ENCODE results near the gene LCLAT1.
"Not testable (repeated sequence)": the region's sequence is repeated elsewhere in the genome, so short reads cannot be mapped to it uniquely, and the experiment has no call there.

Gene LCLAT1

DNA sequence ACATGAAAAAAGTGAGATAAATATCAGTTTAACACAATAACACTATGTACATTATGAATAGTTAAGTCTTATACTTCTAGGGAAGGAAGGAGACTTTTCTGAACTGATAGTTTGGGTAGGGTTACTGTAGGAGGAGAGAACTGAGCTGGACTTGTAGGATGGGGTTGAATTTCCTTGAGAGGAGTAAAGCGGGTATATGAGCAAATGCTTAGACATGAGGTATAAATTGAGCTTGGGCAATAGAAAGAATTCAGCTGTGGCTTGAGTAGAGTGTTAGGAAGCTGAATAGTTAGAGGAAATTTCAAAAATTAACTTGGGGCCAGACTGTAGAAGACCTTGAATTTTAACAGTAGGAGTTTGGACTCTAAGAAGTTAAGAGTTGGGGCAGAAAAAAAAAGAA is 45.1 kb downstream of the LCLAT1 start:
- no peak for DNase-seq

DNA sequence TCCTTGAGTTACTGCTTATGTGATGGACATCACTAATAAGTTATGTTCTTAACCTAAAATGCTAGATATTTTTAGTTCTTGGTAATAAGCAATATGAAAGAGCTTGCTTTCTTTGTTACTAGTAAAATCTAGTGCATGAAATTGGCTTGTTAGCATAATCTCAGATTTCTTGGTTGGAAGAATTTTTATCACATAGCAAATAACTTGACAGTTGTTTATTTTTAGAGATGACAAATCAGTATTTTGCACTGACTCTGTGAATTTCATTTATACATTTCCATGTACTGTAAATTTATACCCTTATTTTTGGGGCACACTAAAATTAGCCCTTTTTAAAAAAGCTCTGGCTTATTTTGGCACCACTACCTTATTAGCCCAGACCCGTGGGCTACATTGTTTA is 45.6 kb downstream of the LCLAT1 start:
- DNase-seq = no peak

DNA sequence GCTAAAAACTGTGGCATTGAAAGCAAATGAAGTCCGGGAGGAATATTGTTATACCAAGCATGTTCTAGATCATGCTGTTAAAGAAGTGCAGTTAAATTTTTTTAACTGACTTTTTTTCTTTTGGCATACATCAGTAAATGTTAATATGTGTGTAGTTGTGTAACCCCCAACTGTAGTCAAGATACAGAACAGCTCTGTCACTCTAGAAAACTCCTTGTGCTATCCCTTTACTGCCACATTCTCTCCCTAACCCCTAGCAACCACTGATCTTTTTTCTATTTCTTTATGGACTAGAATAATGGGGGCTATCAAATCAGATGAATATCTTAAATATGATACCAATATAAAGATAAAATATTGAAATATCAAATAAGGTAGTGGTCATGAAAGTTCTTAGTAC is 46.4 kb downstream of the LCLAT1 start:
- DNase-seq = no peak

DNA sequence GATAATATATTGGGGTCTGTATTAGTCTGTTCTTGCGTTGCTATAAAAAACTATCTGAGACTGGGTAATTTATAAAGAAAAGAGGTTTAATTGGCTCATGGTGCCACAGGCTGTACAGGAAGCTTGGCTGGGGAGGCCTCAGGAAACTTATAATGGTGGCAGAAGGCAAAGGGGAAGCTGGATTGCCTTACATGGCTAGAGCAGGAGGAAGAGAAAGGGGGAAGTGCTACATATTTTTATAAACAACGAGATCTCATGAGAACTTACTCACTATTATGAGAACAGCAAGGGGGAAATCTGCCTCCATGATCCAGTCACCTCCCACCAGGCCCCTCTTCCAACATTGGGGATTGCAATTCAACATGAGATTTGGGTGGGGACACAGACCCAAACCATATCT is 48.9 kb downstream of the LCLAT1 start:
- not testable (repeated sequence) for DNase-seq

DNA sequence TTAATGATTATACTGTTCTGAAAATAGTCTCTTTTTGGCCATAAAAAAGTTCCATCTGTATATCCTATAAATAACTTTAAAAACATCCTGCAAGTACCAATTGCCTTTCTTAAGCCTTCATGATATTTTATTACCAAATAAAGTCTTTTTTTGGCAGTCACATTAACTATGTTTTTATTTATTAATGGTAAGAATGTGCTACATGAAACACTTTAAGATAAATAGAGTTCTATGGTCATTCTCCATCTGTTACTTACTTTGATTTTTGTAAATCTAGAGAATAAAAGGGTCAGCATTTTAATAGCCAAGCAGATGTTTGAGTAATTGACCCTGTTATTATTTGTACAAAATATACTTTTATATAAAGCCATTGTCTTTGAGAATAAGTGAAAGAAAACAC is 52.6 kb downstream of the LCLAT1 start:
- DNase-seq = no peak

DNA sequence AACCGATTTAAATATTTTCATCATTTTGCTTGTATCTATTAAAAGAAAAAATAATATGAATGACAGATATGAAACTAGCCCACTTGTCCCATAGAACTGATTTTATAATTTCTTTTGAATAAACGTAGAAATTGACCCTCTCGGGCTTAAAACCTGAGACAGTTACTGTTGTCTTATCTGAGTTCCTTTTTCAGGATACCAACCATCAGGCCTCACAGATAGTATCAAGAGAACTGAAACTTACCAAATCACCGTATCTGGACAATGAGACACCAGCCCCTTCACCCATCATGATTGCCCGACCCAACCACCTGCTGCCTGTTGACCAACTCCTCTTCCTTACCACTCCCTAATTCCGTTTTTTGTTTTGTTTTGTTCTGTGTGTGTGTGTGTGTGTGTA is 53.7 kb downstream of the LCLAT1 start:
- no peak for DNase-seq

DNA sequence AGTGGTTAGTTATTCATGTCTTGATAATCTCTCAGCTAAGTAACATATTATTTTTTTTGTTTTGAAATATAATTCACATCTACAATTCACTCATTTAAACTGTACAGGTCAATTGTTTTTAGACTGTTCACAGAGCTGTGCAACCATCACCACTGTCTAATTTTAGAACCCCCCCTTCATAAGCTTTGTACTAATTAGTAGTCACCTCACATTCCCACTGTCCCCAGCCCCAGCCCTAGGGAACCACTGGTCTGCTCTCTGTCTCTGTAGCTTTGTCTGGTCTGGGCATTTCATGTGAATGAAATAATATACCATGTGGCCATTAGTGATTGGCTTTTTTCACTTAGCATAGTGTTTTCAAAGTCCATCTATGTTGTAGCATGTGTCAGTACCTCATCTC is 55.3 kb downstream of the LCLAT1 start:
- no peak for DNase-seq

DNA sequence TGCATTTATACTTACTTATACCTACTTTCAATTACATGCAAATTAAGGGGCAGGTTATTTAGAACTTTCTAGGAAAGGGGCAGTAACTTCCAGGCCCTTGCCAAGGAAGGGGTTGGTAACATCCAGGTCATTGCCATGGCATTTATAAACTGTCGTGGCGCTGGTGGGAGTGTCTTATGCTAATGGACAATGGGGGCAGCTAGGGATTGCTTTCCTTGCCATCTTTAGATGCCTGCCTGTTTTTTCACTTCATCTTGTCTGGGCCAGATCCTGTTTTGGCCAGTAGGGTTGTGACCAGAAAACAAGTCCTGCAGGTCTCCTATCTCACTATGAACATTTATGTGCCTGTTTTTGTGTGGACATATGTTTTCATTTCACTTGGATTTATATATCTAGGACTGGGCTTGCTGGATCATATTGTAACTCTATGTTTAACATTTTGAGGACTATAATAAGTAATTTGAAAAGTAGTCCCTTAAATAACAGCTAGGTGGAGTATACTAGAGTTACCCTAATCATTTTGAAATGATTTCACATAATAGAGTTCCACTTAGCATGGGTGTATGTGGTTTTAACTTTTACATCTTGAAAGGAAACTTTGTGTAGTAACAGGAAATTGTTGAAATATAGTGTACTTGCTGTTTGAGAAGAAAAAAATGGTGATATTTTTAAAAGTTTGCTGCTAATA is 56.1 kb downstream of the LCLAT1 start:
- no peak for DNase-seq

DNA sequence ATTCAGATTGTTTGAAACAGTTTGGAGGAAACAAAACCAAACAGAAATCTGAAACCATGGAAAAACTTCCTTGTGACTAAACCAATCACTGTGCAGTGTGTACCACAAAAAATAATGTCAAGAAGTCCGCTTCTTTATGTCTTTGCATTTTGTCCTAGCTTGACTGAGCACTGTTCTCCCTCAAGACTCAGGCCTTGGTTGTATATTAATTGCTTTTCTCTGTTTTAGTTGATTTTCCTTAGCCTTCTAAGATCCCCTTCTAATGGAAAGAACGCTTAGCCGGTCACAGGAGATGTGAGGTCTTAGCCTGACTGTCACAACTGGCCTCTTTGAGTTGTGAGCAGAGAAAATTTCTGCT is 56.6 kb downstream of the LCLAT1 start:
- DNase-seq = no peak

DNA sequence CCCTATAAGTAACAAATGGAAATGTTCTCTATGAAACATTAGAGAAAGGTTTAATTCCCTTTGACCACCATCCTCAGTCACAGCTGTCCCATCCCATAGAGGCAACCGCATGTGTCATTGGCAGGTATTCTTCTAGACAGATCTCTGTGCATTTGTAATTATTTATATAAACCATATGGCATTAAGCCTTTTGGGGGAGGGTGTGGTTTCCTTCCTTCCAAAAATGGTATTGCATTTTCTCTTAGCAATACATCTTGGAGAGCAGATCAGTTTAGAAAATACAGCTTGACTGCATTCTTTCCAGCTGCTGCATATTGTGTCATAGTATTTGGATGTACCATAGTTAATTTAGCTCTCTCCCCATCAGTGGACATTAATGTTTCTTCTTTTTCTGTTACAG is 57.7 kb downstream of the LCLAT1 start:
- no peak for DNase-seq

DNA sequence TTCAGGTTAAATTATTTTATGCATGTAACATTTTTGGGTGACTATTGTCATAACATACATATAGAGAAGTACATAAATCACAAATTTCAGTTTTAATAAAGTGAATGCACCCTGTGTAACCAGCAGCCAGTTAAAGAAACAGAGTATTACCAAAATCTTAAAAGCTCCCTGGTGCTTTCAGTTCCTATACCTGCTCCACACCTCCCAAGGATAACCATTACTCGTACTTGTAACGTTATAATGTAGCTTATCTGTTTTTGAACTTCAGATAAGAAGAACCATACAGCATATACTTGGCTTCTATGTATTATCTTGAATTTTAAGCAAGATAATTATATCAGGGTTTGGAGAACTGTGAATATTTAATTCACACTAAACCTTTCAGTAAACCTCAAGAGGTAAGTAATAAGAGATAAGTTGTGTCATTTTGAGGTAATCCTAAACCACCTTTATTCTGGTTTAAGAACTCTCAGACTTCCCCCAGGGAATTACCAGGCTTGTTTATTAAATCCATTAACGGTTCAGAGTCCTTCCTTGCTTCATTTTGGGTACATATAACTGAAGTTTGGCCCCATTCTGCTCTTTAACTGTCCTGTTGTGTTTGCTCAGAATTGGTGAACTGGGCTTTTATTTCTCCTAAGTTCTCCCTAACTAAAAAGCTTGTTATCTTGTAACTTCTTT is 58.6 kb downstream of the LCLAT1 start:
- no peak for DNase-seq

DNA sequence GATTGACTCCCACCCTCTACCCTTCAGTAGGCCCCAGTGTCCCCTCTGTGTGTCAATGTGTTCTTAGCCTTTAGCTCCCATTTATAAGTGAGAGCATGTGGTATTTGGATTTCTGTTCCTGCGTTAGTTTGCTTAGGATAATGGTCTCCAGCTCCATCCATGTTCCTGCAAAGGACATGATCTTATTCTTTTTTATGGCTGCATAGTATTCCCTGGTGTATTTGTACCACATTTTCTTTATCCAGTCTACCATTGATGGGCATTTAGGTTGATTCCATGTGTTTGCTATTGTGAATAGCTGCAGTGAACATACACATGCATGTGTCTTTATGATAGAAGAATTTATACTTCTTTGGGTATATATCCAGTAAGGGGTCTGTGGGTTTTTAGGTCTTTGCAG is 60.4 kb downstream of the LCLAT1 start:
- not testable (repeated sequence) for DNase-seq

DNA sequence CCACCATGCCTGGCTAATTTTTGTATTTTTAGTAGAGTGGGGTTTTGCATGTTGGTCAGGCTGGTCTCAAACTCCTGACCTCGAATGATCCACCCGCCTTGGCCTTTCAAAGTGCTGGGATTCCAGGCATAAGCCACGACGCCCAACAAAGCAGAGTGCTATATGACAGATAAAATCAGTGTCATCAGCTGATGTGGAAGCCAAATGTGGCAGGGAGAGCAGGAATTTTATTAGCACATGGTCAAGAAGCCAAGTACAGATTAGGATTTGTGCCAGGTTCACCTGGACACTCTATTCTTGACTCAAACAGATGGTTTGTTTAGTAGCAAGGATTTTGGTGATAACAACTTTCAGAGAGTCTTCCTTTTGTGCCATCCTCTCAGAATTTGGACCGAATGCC is 62.7 kb downstream of the LCLAT1 start:
- DNase-seq = no peak

DNA sequence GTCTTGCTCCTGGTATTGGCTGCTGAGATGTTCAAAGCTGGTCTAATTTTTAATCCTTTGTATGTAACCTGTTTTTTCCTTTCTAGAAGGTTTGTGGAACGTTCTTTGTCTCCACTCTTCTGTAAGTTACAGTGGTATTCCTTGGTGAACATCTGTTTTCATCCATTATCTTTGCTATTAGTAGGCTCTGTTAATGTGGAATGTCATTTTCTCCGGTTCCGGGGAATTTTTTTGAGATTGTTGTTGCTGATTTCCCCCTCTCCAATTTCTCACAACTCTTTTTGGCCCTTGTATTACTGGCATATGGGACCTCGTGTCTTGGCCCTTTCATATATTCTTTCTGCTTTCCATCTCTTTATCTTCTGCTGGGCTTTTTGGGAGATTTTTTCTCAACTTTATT is 63.4 kb downstream of the LCLAT1 start:
- DNase-seq = no peak

DNA sequence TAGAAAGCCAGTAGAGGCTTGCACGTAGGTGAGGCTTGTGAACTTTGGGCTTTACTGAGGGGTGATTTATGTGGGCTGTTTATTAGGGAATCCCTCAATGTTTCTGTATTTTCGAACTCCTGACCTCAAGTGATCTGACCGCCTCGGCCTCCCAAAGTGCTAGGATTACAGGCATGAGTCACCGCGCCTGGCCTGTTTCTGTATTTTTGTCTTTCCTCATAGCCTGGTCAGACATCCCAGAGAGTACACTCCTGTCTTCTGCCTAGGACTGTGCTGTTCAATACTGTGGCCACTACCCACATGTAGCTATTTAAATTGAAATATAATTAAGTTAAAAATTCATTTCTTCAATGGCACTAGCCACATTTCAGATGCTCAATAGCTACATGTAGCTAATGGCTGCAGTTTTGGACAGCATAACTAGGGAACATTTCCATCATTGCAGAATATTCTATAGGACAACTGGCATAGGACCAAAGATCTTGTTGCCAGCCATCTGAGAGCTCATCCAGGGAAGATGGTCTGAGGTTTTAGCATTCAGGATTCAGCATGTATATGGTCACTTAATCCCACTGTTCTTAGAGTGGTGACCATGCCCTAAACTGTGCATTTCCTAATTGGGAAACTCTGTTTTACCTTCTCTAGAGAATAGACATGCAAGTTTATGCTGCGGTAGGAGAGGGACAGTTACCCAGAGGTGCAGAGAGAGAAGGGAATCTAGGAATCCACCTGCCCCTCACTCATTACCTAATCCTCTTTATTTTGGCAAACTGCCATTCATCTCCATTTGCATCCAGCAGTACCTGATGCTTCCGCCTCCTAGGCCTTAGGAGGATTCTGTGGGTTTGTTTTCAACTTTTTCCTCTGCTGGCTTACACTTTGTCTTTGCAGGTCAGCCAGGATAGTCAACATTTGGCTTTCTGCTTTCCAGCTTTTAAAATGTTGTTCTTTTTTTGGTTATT is 64.4 kb downstream of the LCLAT1 start:
- DNase-seq = no peak

DNA sequence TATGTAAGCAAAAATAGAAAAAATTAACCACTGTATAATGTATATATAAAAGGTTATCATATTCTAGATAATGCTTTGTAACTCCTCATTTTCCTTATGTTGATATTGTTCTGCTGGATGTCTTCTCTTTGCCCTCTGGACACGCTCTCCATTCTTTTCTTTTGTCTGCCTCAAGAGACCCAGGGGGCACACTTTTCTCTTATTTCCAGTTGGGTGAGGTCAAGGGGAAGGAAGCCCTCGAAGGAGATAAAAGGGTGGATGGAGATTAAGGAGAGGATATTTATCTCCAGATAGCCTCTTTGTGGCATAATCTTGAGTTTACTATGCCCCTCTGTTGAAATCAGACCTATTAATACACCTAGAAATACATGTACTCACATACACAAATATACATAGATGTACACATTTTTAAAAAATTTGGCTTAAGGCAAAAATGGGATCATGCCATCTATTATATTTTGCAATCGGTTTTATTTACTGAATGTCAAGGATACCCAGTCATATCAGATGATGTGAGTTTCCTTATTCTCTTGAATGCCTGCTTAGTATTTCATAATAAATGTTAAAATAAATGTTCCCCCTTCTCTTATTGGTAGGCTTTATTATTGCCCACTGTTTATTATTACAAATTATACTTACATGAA is 65.3 kb downstream of the LCLAT1 start:
- DNase-seq = no peak

DNA sequence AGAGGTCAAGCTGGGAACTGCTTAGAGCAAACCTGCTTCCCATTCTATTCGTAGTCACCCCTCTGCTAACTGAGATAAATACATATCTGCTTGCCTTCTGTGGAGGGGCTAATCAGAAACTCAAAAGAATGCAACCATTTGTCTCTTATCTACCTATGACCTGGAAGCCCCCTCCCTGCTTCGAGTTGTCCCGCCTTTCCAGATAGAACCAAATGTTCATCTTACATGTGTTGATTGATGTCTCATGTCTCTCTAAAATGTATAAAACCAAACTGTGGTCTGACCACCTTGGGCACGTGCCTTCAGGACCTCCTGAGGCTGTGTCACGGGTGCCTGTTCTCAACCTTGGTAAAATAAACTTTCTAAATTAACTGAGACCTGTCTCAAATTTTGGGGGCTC is 66.6 kb downstream of the LCLAT1 start:
- not testable (repeated sequence) for DNase-seq

DNA sequence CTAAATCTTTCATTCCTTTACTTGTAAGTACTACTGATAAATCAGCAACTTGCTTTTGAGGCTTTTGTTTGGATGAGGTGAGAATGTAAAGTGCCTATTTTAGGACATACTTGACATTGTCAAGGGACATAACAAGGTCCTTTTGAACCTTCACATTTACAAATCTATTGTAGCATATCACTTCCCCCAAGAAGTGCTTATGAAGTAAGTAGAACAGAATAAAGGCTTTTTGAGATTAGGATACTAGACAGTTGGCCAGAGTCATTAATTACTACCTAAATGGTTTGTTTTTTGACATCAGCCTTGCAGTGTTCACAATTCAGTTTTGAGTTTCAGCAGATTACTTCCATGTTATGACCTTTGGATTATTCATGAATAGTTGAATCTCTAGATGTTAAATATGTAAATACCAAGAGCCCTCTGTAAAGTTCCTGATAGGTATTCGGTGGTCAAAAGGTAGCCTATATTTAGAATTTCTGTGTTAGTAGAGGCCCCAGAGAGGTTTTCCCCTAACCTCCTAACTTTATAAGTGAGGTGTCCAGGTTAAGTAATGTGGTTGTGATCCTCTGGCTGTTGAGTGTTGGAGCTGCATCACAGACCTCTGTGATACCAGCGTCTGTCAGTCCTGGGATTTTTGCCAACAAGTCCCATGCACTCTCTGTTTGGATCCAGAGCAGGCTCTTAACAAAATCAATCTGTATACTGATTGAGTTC is 67.2 kb downstream of the LCLAT1 start:
- DNase-seq = no peak

DNA sequence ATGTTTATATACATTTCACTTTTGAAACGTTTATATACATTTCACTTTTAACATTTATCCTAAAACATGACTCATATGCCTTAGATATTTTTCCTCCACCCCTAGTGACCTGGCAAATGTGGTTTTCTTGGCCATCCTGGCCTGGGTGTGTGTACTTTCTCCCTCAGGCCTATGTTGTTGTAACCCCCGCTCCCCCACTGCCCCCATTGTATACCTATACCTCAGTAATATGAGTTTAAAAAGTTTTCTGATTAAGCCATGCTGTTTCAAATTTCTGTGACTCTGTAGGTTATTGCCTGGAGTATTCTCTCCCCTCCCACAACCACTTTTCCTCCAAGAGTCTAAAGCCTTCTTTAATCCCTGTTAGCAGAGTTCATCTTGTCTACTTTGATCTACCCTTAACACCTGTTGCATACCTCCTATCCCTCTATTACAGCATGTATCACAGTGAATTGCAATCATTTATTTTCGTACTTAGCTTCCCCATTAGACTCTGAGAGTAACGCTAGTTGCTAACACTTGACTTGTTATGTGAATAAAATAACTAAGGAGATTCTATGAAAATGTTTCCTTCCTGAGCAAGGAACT is 67.9 kb downstream of the LCLAT1 start:
- DNase-seq = no peak

DNA sequence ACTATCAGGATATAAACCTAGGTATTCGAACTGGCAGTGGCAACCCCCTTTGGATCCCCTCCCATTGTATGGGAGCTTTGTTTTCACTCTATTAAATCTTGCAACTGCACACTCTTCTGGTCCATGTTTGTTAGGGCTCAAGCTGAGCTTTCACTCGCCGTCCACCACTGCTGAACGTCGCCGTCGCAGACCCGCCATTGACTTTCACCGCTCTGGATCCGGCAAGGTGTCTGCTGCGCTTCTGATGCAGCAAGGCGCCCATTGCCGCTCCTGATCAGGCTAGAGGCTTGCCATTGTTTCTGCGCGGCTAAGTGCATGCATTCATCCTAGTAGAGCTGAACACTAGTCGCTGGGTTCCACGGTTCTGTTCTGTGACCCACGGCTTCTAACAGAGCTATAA is 69.1 kb downstream of the LCLAT1 start:
- no peak for DNase-seq

DNA sequence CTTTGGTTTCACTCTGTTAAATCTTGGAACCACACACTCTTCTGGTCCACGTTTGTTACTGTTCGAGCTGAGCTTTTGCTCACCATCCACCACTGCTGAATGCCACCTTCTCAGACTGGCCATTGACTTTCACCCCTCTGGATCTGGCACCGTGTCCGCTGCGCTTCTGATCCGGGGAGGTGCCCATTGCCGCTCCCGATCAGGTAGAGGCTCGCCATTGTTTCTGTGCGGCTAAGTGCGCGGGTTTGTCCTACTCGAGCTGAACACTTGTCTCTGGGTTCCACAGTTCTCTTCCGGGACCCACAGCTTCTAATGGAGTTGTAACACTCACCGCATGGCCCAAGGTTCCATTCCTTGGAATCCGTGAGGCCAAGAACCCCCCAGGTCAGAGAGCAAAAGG is 72.8 kb downstream of the LCLAT1 start:
- DNase-seq = no peak

DNA sequence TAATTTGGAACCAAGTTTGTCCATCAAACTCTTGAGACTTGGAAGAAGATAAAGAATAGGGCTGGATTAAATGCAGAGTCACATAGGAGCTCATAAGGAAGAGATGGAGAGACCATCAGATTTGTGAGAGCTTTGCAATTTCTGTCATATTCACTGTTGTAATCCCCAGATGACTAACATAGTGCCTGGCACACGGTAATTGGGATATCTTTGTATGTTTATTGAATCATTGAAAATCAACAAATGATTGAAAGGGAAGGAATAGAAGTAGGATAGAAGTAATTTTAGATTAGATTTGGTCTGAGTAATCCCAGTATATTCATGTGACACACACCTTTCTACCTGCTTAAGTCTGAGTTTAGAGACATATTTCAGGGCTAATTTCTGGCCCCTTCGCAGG is 75.4 kb downstream of the LCLAT1 start:
- no peak for DNase-seq

All from activated CD4-positive, alpha-beta T cell treated with anti-CD3 and anti-CD28 coated beads for 1 hour (primary cell).